Placental epithelial cell (primary cell): ENCODE data around the gene DAPK3. TPM values are rescaled to one million over a fixed set of nuclear protein-coding genes. Genes with fewer than 3 reads are reported as not detected.

ENCODE experiments used
- small RNA-seq: library from RNA; depleted of rRNA; stranded (forward); fragments of <200 nt; gene quantifications from one replicate; pipeline ENCODE3, GENCODE V24; 2012
- total RNA-seq: library from RNA; depleted of rRNA; stranded (reverse); fragments of >200 nt; gene quantifications from 2 replicates; pipeline ENCODE4 v1.2.3, GENCODE V29; 2012

Gene DAPK3
- total RNA-seq, result 80.1 and 162 TPM in 2 replicates

DNA sequence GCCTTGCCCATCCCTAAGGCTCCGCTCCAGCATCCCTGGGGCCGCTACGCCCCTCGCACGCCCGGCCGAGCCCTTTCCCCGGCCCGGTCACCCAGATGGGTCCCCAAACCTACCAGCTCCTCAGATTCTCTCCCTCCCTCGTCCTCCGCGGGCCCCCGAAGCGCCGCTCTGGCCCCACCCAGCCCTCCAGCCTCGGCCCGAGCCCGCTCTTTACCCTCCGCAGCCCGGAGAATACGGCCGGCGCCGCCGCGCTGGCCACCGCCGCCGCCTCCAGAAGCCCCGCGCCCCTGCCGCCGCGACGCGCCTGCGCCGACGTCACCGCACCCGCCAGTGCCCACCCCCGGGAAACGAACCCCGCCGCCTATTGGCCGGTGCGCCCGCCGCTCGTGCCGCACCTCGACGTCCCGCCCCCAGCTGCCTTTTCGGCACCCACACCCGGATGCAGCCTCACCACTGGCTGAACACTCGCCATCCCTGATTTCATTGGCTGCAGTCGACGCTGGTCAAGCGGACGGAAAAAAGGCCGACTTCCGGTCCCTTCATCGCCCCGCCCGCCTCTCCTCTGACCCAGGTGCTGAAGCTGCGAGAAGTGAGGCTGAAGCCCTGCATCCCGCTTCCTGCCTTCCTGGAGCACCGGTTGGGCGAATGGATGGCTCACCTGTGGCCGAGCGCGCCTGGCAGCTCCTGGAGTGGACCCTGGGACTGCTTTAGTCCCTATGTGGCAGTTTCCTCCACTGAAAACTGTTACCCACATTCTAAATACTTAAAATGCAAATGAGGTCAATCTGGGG is at the start of gene DAPK3:
DAPK3 (minus strand) TSS at position 292 of the 791 bp plus-strand sequence. CDS start 1,364 bp downstream, outside the sequence.

DNA sequence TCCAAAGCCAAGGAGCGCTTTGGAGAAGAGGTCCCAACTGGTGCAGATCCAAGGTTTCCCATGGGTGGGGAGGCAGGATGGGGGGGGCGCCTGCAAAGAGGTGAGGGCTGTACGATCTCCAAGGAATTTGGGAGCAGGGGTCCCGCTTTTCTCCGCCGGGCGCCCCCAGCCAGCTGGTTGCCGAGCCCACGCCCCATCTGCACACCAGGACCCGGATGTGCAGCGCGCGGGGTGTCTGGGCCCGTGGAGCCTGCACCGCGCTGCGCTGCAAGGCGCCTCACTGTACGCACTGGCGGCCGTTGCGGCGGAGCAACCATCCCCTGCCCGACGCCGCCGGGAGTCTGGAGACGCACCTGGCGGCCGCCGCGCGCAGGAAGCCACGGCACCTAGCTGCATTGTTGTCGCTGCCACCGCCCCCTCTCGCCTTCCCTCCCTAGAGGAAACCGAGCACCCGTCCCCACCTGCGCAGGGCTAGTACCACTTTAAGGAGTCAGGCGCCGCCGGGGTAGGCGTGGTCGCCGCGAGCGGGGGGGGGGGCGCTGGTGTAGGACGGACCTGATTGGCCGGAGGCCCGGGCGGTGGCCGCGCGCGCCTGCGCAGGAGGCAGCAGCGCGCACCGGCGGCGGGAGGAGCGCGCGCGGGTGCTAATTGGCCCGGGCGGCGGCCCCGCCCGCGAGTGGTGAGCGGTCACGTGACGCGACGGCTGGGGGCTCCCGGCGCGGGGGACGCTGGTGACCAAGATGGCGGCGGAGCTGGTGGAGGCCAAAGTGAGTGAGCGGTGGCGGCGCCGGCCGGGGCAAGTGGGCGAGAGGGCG is 36.3 kb upstream of the DAPK3 start, which contains the start of gene PIAS4:
PIAS4 (plus strand) TSS at position 716 of the 815 bp plus-strand sequence; CDS start at position 741, 25 bp downstream.

DNA sequence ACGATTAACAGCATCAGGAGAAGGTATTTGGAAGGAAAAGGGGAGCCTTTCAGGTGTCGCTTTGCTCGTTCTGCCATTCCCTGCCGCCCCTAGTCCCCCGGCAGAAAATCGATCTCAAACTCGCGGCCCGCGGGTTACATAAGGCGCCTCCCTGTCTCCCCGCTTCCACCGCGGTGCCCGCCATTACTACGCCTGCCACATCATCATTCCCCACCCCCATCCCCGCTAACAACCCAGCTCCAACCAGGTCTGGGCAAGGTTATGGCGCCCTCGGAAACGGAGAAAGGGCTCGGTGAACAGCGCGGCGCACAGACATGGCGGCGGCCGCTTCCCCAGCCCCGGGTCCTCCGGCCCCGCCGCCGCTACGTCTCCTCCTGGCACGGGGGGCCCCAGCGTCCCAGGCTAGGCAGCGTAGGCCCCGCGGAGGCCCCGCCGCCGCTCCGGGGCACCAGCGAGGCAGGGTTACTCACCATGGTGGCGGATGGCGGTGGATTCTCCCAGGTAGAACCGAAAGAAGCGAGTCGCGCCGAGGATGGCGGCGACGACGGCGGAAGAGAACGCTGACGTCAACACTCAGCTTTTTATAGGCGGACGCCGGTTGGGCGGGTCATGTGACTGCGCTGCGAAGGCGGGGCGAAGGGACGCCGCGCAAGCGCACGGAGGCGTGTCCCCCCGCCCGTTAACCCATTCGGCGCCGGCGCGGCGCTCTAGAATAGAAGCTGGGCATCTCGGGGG is 14.2 kb upstream of the DAPK3 start, which contains the start of gene EEF2:
EEF2 (minus strand) TSS at position 556 of the 735 bp plus-strand sequence; CDS start at position 473, 83 bp downstream.

DNA sequence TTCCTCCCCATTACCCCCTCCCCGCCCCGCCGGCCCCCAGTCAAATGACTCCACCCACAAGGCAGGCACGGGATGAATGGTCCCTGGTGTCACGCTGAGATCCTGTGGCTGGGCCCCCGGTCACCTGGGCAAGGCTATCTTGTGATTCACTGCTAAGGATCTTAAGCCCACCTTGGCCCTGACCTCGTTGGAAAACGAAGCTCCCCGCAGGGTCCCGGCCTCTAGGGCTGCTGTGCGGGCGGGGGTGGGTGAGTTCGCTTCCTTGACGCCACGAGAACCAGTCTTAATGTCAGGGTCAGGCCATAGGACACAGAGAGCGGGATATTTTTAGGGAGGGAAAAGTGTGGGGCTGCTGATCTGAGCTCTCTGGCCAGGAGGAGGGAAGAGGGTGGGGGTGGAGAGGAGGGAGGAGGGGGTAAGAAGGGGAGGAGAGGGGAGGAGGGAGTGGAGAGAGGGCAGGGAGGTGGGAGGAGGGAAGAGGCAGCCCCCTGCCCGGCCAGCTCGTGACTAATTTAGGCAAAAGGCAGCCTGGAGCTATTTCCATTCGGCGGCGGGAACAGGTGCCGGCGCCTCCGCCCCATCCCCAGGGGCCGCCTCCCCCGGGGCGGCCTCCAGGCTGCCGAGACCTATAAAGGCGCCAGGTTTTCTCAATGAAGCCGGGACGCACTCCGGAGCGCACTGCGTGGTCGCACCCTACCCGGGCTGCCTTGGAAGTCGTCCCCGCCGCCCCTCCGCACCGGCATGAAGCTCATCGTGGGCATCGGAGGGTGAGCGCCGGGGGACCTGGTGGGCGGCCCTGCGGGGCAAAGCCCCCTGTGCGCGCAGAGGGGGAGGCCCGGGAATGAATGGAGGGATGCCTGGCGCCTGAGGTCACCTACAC is 37.7 kb downstream of the DAPK3 start, which contains the start of gene NMRK2:
NMRK2 (plus strand) TSS at position 139 of the 880 bp plus-strand sequence; CDS start at position 742, 603 bp downstream.

Small RNA genes within 50 kb of the gene (small RNA-seq; reads per million reads assigned to genes)
- gene RN7SL202P (not detected), gene SNORD37 (34.9 reads per million, percentile 97 among the genes with 10 or more reads in this experiment)

Other genes with a start within 250 kb of the DAPK3 start
- gene APBA3, start 209.4 kb downstream of the DAPK3 start, total RNA-seq, result 25.5 and 27.8 TPM in 2 replicates
- gene MRPL54, start 208.4 kb downstream of the DAPK3 start, total RNA-seq, result 32.2 and 46.1 TPM in 2 replicates
- gene RAX2, start 198.9 kb downstream of the DAPK3 start, total RNA-seq, result not detected in 2 replicates
- not detected in 2 replicates for gene MATK, start 184.7 kb downstream of the DAPK3 start, total RNA-seq
- gene ZFR2, start 102.1 kb downstream of the DAPK3 start, total RNA-seq, result not detected in 2 replicates
- not detected in 2 replicates for gene ATCAY, start 90.4 kb downstream of the DAPK3 start, total RNA-seq
- not detected in 2 replicates for gene NMRK2, start 38.0 kb downstream of the DAPK3 start, total RNA-seq
- 2,634 and 3,144 TPM in 2 replicates for gene EEF2, start 14.4 kb upstream of the DAPK3 start, total RNA-seq
- gene PIAS4, start 36.6 kb upstream of the DAPK3 start, total RNA-seq, result 23.2 and 33.8 TPM in 2 replicates
- 22.8 and 46.5 TPM in 2 replicates for gene ZBTB7A, start 95.8 kb upstream of the DAPK3 start, total RNA-seq
- gene MAP2K2, start 153.0 kb upstream of the DAPK3 start, total RNA-seq, result 157 and 205 TPM in 2 replicates
- not detected in 2 replicates for gene CREB3L3, start 182.5 kb upstream of the DAPK3 start, total RNA-seq
- 11.0 and 18.0 TPM in 2 replicates for gene SIRT6, start 211.5 kb upstream of the DAPK3 start, total RNA-seq
- 1.1 and 2.0 TPM in 2 replicates for gene ANKRD24, start 211.6 kb upstream of the DAPK3 start, total RNA-seq